Astrocyte of the spinal cord (primary cell): Measurements from ENCODE around the gene GALR1.
"Not testable (repeated sequence)": the region's sequence is repeated elsewhere in the genome, so short reads cannot be mapped to it uniquely, and the experiment has no call there.

ENCODE experiments used
- DNase-seq: peaks from one replicate; pipeline ENCODE4 v3.0.0; 2011; ENCODE audit warnings: low read depth, low spot score
- H3K4me3 ChIP-seq: 2 replicates; pipeline ENCODE4 v1.5.1; 2011; ENCODE audit warnings: low read depth, mild to moderate bottlenecking, low read length, moderate library complexity
- in situ Hi-C: cut with HindIII; loops from 2 replicates; pipeline ENCODE4 v1.10.0; 2017; ENCODE audit warnings: low sequenced_read_pairs
- TF ChIP-seq, protein P1 (sequence below): IDR thresholded peaks from 2 replicates; pipeline ENCODE4 v1.5.1; 2012; ENCODE audit warnings: low read depth, mild to moderate bottlenecking, low read length, inconsistent platforms

Gene GALR1

DNA sequence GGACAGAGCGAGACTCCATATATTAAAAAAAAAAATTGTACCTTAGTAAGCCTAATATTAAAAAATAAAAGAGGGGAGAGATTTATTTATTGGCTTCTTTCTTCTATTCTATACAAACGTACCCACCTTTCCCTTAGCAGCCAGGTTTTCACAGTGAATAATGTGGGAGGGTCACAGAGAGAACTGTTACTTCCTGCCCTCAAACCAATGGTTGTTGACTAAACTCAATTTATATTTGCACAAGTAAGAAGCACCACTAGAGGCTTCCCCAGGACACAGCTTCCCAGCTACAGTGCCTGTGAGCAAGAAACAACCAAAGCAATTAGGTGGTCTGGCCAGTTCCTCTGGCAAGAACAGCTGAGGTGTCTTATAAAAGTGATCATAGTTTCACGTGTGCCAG, 28.9 kb upstream of the GALR1 start:
- in situ Hi-C loops: no loop called here
- no peak for DNase-seq
- no peak overlapping the region for H3K4me3 ChIP-seq
- TF ChIP-seq, protein P1, sequence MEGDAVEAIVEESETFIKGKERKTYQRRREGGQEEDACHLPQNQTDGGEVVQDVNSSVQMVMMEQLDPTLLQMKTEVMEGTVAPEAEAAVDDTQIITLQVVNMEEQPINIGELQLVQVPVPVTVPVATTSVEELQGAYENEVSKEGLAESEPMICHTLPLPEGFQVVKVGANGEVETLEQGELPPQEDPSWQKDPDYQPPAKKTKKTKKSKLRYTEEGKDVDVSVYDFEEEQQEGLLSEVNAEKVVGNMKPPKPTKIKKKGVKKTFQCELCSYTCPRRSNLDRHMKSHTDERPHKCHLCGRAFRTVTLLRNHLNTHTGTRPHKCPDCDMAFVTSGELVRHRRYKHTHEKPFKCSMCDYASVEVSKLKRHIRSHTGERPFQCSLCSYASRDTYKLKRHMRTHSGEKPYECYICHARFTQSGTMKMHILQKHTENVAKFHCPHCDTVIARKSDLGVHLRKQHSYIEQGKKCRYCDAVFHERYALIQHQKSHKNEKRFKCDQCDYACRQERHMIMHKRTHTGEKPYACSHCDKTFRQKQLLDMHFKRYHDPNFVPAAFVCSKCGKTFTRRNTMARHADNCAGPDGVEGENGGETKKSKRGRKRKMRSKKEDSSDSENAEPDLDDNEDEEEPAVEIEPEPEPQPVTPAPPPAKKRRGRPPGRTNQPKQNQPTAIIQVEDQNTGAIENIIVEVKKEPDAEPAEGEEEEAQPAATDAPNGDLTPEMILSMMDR: no peak

DNA sequence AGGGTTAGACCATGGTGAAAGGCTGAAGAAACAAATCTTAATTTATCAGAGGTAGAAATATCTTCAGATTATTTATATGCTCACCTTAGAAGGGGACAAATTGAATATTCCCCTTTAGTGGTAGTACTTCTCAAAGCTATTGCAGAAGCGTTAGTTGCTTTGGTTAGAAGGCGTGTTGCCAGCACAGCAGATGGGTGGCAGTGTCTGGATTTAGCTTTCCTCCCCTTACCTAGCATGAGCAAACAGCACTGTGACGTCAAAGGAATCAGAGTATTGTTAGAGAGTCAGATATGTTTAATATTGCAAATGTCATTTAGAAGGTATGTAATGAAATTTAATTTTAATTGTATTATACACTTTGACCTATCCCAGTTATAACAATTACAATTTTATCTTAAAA, 27.2 kb upstream of the GALR1 start:
- TF ChIP-seq, protein P1: no peak
- no peak for DNase-seq
- no peak overlapping the region for H3K4me3 ChIP-seq
- in situ Hi-C loops: no loop called here

DNA sequence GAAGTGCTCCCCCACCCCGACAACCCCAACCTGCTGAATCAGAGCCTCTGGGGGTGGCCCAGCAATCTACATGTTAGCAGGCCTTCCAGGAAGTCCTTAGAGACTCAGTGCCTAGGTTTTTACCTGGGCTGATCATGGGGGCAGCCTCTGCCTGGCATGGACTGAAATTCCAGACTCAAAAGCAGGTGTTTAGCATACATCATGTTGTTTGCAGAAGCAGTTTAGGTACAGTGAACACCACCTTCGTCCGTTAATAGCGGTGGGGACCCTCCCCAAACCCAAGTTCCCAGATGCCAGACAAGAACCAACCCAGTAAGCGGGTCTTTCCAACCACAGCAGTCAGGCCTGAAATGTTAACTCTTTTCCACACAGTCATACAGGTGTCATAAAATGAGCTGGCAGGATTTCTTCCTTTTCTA, 26.4 kb upstream of the GALR1 start:
- no peak overlapping the region for H3K4me3 ChIP-seq
- TF ChIP-seq, protein P1: no peak
- in situ Hi-C loops: no loop called here
- DNase-seq: peak; percentile 8

DNA sequence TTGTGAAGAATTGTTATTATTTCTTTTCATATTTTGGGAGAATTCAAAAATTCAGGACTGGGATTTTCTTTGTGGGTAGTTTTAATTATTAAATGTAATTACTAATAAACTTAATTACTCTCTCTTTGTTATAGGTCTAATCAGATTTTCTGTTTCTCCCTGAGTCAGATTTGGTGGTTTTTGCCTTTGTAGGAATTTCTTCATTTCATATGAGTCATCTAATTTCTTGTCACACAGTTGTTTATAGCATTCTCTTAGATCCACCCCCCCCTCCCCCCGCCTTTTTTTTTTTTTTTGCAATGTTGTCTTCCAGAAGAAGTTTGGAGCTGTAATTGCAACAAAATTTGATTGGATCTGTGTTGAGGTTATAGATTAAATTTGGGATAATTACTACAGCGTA, 26.0 kb upstream of the GALR1 start:
- H3K4me3 ChIP-seq: no peak overlapping the region
- DNase-seq: peak; percentile 54
- in situ Hi-C loops: no loop called here
- TF ChIP-seq, protein P1: no peak

DNA sequence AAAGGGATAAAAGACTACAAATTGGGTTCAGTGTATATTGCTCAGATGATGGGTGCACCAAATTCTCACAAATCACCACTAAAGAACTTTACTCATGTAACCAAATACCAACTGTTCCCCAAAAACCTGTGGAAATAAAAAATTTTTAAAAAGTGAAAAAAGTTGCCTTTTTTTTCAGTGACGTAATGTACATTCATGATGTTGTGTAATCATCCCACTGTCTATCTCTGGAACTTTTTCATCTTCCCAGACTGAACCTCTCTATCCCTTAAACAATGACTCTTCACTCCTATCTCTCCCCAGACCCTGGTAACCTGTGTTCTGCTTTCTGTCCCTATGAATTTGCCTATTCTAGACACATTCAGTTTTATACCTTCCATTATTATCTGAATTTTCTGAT, 19.0 kb upstream of the GALR1 start:
- no peak for DNase-seq
- no peak overlapping the region for H3K4me3 ChIP-seq
- in situ Hi-C loops: no loop called here
- TF ChIP-seq, protein P1: no peak

DNA sequence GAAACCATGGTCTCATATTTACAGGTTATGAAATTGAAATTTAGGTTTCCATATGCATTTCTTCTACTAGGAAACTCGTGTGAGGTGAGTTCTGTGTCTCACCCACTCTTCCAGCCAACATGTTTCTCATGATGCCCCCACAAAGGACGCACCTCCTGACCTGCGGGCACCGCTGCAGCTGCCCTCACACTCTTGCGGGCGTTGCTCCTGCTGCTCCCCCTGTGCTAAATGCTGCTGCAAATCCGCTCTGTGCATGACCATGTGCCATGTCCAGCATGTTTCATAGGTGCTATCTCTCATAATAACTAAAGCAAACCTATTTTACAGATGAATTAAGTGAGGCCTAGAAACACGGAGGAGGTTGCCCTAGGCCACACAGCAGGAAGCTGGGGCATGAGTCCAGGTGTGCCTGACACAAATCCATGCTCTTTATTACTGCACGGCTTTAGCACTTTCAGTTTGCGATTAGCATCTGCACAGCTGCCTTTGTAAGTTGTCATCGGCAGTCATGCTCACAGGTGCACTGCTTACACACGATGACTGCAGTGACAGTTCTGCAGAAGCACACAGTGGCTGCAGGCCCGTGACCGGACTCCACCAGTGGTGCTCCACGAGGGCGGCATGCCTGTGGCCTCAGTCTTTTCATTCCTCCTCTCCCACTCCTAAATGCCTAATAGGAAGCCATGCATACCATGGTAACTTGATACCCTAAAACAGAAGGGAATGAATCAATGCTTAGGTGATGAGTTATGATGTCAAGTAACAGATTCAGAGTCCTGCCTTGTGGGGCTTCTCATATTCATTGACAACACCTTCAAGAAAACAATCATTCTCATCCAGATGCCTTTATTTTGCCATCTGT, 14.9 kb upstream of the GALR1 start:
- no peak overlapping the region for H3K4me3 ChIP-seq
- in situ Hi-C loops: no loop called here
- TF ChIP-seq, protein P1: no peak
- no peak for DNase-seq

DNA sequence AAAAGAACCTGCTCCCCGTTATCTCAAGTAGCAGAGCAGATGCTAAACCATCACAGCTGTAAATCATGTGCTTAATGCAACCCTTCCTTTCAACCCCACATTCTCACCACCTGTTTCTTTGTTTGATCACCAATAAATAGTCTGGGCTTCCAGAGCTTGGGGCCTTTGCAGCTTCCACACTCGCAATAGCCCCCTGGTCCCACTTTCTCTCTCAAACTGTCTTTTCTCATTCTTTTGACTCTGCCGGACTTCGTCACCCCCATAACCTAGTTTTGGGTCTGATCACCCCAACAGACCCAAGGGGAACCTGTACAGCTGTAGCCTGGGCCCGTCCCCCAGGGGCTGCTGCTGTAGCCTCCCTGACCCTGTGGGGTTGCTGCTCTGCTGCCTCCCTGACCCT, 10.4 kb upstream of the GALR1 start:
- in situ Hi-C loops, DNase-seq, H3K4me3 ChIP-seq: not testable (repeated sequence)
